ENCODE measurements around the gene TUBA4A. TPM values are rescaled to one million over a fixed set of nuclear protein-coding genes. Genes with fewer than 3 reads are reported as not detected.

The TUBA4A gene
- total RNA-seq, 1 donor = 11.9 TPM

DNA sequence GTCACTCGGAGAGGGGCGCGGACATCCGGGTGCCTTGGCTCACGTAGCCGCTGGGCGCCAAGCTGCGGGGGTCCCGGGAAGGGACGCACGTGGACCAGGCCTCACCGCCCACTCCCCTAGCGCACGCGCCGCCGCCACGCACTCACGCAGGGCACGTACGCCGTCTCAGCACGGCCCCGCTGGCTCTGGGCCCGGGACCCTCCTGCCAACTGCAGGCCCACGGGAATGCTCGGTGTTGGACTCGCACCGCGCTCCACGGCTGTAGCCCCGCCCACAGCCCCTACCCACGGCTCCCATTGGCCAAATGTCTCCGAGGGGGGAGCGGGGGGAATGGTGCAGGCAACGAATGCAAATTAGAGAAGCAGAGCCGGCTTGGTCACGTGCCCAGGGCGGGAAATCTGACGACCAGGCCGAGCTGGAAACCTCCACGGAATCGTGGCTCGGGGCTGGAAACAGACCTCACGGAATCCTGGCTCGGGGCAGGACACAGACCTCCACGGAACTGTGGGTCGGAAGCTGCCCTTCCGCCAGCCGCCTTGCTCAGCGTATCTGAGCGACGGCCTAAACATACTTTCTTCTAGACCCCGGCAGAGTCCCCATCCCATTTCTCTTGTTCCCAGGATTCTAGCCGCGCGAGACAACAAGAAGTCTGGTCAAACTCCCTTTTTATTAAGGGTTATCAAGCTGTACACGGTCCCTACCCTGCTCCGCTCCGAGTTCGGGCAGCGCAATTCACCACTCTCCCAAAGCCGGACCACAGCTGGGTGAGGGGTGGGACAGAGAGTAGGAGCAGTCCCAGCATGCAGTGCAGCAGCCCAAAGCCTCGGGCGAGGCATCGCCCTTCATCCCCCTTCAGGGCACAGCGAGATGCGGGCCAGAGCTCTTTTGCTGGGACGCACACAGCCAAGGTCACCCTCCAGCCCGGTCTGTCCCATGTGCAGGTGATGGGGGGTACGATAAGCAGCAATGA, 34.7 kb downstream of the TUBA4A start, which contains the start of gene ABCB6:
TSS of gene ABCB6 (minus strand) at position 227 of the 970 bp plus-strand sequence. CDS start 285 bp downstream, outside the sequence.
- Histone ChIP-seq H3K9me3 (ENCODE audit: low read depth, low read length) (no peaks in the 10 kb centered on the region), H4K20me1 (ENCODE audit: insufficient read depth, low read length) (peaks cover 8% of the 10 kb centered on the region), H3K36me3 (ENCODE audit: insufficient read depth, low read length) (peaks cover 57% of the 10 kb centered on the region), H3K79me2 (ENCODE audit: insufficient read depth, low read length) (peaks cover 3% of the 10 kb centered on the region), H3K4me3 (ENCODE audit: insufficient read depth, low read length) (peak within 1 kb of the TSS; percentile 75), H3K4me1 (ENCODE audit: insufficient read depth, low read length) (peaks cover 23% of the 10 kb centered on the region), H3K27me3 (ENCODE audit: insufficient read depth, low read length) (no peaks in the 10 kb centered on the region), H3K27ac (ENCODE audit: low read depth, low read length) (peak within 1 kb of the TSS; percentile 51), H3K4me2 (ENCODE audit: insufficient read depth, low read length) (peak within 1 kb of the TSS; percentile 80), H2AFZ (ENCODE audit: low read length) (peak within 1 kb of the TSS; percentile 83)
- TF ChIP-seq, protein P1, sequence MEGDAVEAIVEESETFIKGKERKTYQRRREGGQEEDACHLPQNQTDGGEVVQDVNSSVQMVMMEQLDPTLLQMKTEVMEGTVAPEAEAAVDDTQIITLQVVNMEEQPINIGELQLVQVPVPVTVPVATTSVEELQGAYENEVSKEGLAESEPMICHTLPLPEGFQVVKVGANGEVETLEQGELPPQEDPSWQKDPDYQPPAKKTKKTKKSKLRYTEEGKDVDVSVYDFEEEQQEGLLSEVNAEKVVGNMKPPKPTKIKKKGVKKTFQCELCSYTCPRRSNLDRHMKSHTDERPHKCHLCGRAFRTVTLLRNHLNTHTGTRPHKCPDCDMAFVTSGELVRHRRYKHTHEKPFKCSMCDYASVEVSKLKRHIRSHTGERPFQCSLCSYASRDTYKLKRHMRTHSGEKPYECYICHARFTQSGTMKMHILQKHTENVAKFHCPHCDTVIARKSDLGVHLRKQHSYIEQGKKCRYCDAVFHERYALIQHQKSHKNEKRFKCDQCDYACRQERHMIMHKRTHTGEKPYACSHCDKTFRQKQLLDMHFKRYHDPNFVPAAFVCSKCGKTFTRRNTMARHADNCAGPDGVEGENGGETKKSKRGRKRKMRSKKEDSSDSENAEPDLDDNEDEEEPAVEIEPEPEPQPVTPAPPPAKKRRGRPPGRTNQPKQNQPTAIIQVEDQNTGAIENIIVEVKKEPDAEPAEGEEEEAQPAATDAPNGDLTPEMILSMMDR (IDR thresholded peaks at IDR 0.05; ENCODE audit: extremely low read depth, low read depth, low read length) = no peak
- peak; percentile 99 for DNase-seq (ENCODE audit: insufficient read length, low spot score, missing footprints)

DNA sequence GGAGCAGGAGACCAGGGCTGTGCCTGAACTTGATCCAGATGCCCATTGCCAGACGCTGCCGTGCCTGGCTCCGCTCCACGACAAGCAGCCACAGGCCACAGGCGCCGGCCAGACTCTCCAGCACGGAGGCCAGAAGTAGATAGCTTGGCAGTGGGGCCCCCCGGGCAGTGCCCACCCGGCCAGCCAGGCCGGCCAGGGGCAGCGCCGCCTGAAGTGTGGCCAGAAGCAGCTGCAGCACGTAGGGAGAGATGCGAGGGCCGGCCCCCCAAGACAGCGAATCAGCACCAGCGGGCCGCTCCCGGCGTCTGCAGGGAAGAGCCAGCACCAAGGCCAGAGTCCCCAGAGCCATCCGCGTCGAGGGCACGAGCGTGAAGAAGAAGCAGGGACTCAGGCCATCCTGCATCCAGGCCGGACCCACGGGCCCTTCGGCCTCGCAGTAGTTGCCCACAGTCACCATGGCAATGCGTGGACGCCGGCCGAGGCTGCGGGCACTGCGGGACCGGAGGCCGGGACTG, 35.4 kb downstream of the TUBA4A start:
- H2AFZ ChIP-seq (ENCODE audit: low read length) = peak overlapping the region; percentile 83
- H3K36me3 ChIP-seq (ENCODE audit: insufficient read depth, low read length) = peaks cover 54% of the 10 kb centered on the region
- H3K4me1 ChIP-seq (ENCODE audit: insufficient read depth, low read length) = peaks cover 23% of the 10 kb centered on the region
- peaks cover 4% of the 10 kb centered on the region for H4K20me1 ChIP-seq (ENCODE audit: insufficient read depth, low read length)
- TF ChIP-seq, protein P1 (IDR thresholded peaks at IDR 0.05; ENCODE audit: extremely low read depth, low read depth, low read length) = no peak
- H3K9me3 ChIP-seq (ENCODE audit: low read depth, low read length) = no peaks in the 10 kb centered on the region
- DNase-seq (ENCODE audit: insufficient read length, low spot score, missing footprints) = peak; percentile 98
- no peaks in the 10 kb centered on the region for H3K27me3 ChIP-seq (ENCODE audit: insufficient read depth, low read length)
- peaks cover 3% of the 10 kb centered on the region for H3K79me2 ChIP-seq (ENCODE audit: insufficient read depth, low read length)
- peak overlapping the region; percentile 80 for H3K4me2 ChIP-seq (ENCODE audit: insufficient read depth, low read length)
- H3K27ac ChIP-seq (ENCODE audit: low read depth, low read length) = peak overlapping the region; percentile 51
- peak overlapping the region; percentile 75 for H3K4me3 ChIP-seq (ENCODE audit: insufficient read depth, low read length)

DNA sequence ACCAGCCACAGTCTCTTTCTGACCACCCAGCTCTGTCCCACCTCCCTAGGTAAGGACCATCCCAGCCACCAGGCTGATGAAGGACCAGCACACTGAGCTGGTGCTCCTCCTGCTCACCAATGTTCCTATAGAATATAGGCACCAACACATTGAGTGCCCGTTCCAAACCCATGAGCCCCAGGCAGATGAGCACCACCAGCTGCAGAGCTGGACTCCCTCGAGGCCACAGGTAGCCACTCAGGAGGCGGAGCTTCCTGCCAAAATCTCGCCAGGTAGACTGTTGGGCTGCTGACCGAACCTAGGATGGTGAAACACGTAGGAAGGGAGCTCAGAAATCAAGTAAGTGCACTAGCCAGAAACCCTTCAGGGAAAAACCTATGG, 37.2 kb downstream of the TUBA4A start:
- Histone ChIP-seq H3K4me2 (ENCODE audit: insufficient read depth, low read length) (no peak overlapping the region), H3K9me3 (ENCODE audit: low read depth, low read length) (no peaks in the 10 kb centered on the region), H3K27me3 (ENCODE audit: insufficient read depth, low read length) (no peaks in the 10 kb centered on the region), H3K4me1 (ENCODE audit: insufficient read depth, low read length) (peaks cover 23% of the 10 kb centered on the region), H3K36me3 (ENCODE audit: insufficient read depth, low read length) (peaks cover 52% of the 10 kb centered on the region), H3K4me3 (ENCODE audit: insufficient read depth, low read length) (no peak overlapping the region), H3K27ac (ENCODE audit: low read depth, low read length) (no peak overlapping the region), H4K20me1 (ENCODE audit: insufficient read depth, low read length) (peaks cover 4% of the 10 kb centered on the region), H3K79me2 (ENCODE audit: insufficient read depth, low read length) (peaks cover 3% of the 10 kb centered on the region), H2AFZ (ENCODE audit: low read length) (no peak overlapping the region)
- TF ChIP-seq, protein P1 (IDR thresholded peaks at IDR 0.05; ENCODE audit: extremely low read depth, low read depth, low read length) = no peak
- no peak for DNase-seq (ENCODE audit: insufficient read length, low spot score, missing footprints)

Data from osteoblast (primary cell).